NB4 (cell line): ENCODE data around the gene IFNGR2.

Experiments used
- CTCF ChIP-seq: IDR thresholded peaks from one replicate; pipeline ENCODE4 v1.5.1; 2012; ENCODE audit warnings: low read depth, low read length
- MAX ChIP-seq: IDR thresholded peaks from 2 replicates; pipeline ENCODE4 v1.6.1; 2011; ENCODE audit warnings: low read depth, low read length
- POLR2A ChIP-seq: IDR thresholded peaks from 2 replicates; pipeline ENCODE4 v1.6.1; 2011; ENCODE audit warnings: mild to moderate bottlenecking; ENCODE audit not compliant: insufficient read length; ENCODE audit errors: extremely low read depth

DNA sequence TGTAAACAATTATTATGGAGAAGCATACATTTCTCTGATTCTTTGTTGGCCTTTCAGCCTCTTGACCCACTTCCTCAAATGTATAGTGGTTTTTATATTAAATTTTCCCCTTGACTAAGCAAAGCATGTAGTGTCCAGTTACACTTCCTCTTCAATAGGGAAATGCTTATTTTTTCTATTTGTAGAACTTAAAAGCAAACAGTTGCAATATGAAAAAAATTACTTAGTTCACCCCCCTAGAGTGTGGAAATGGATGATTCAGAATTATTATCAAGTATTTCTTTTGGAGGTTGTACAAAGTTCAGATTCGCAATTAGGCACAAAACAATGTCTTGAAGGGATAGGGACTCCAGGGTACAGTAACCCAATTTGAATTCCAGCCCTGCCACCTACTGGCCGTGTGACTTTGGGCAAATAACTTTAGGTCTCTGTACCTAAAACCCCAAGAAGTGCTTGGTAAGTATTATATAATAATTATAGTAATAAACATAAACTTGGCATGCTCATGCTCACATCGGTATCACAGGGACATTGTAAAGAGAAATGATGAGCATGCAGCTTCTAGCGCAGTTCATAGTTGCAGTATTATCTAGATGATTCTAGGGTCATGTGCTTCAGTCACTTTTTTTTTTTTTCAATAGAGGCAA is 28.6 kb upstream of the IFNGR2 start:
- no peak for TF ChIP-seq POLR2A
- TF ChIP-seq CTCF = peak; percentile 69
- no peak for TF ChIP-seq MAX
